Panc1 (cell line): Measurements from ENCODE around the gene ITGB4. TPM values are rescaled to one million over a fixed set of nuclear protein-coding genes. Genes with fewer than 3 reads are reported as not detected.

ENCODE experiments used
- ATAC-seq: fragments of 200-7000 bp; cut with Tn5 transposase; 2 replicates; pipeline ENCODE4 v1.9.1; 2020; ENCODE audit warnings: mild to moderate bottlenecking, moderate library complexity
- BruUV-seq: library from RNA; stranded (reverse); fragments of 400-500 nt; replicated peaks from 2 replicates; lab custom pipeline; 2021; lab: Mats Ljungman, UMichigan
- CTCF ChIA-PET: fragments of 300-600 bp; sonication (Branson Sonifier 250); formaldehyde crosslinking; loops from one replicate; lab custom pipeline; 2022; ENCODE audit warnings: antibody characterized with exemption; lab: Charles Lee
- POLR2A ChIA-PET: fragments of 300-600 bp; sonication (Branson Sonifier 250); formaldehyde crosslinking; loops from one replicate; lab custom pipeline; 2022; ENCODE audit warnings: antibody characterized with exemption; lab: Charles Lee
- DNase-seq: peaks from one replicate; pipeline ENCODE4 v3.0.0-alpha.2; 2010; ENCODE audit warnings: low read depth, low spot score
- H3K27ac ChIP-seq: 2 replicates; pipeline ENCODE4 v1.5.1; 2011; ENCODE audit warnings: mild to moderate bottlenecking, low read length, inconsistent platforms
- H3K27me3 ChIP-seq: fragments of 200-500 bp; sonication (Bioruptor generic); 2 replicates; pipeline ENCODE4 v1.6.0; 2014; ENCODE audit warnings: low read length, inconsistent platforms; ENCODE audit not compliant: control insufficient read depth, insufficient read depth
- H3K36me3 ChIP-seq: fragments of 200-500 bp; sonication (Bioruptor generic); 2 replicates; pipeline ENCODE4 v1.5.1; 2014; ENCODE audit warnings: inconsistent platforms, mild to moderate bottlenecking, low read length, moderate library complexity; ENCODE audit not compliant: control insufficient read depth, insufficient read depth
- H3K4me1 ChIP-seq: 2 replicates; pipeline ENCODE4 v1.5.1; 2011; ENCODE audit warnings: inconsistent platforms, mild to moderate bottlenecking, low read length, moderate library complexity; ENCODE audit not compliant: control insufficient read depth, insufficient read depth
- H3K4me3 ChIP-seq, 2 experiments: 2 replicates each; pipeline ENCODE4 v1.5.1; 2011 to 2012; ENCODE audit warnings: low read depth in 2 of 2, low read length in 2 of 2, mild to moderate bottlenecking in 2 of 2, inconsistent platforms in 1 of 2, moderate library complexity in 1 of 2
- H3K9me3 ChIP-seq: fragments of 200-500 bp; sonication (Bioruptor generic); 2 replicates; pipeline ENCODE4 v1.5.1; 2014; ENCODE audit warnings: low read depth, mild to moderate bottlenecking, inconsistent platforms, low read length, moderate library complexity; ENCODE audit not compliant: control insufficient read depth, insufficient read depth
- CTCF ChIP-seq: fragments of 450-650 bp; IDR thresholded peaks from 2 replicates; pipeline ENCODE4 v1.5.1; 2017; ENCODE audit warnings: mild to moderate bottlenecking
- POLR2AphosphoS5 ChIP-seq: IDR thresholded peaks from 2 replicates; pipeline ENCODE4 v1.6.1; 2012; ENCODE audit warnings: mild to moderate bottlenecking, low read depth, low read length, moderate library complexity
- REST ChIP-seq, 2 experiments: IDR thresholded peaks; 2 replicates each; pipeline ENCODE4 v1.6.1; 2011 to 2012; ENCODE audit warnings: low read depth in 2 of 2, control low read depth in 1 of 2, low read length in 1 of 2, mild to moderate bottlenecking in 1 of 2, moderate library complexity in 1 of 2; ENCODE audit not compliant: insufficient read depth in 1 of 2
- SIN3A ChIP-seq: IDR thresholded peaks from 2 replicates; pipeline ENCODE4 v1.6.1; 2012; ENCODE audit warnings: low read depth, mild to moderate bottlenecking, low read length, moderate library complexity, borderline replicate concordance; ENCODE audit not compliant: insufficient read depth
- TCF7L2 ChIP-seq: IDR thresholded peaks from 2 replicates; pipeline ENCODE4 v1.6.1; 2011; ENCODE audit warnings: mild to moderate bottlenecking, low read depth, low read length, inconsistent platforms
- in situ Hi-C: cut with HindIII; loops from 2 replicates; pipeline ENCODE4 v1.10.0; 2016; ENCODE audit warnings: low sequenced_read_pairs, low pct_unique_long_range_greater_than_20kb
- intact Hi-C: fragments of 100-400 bp; cut with micrococcal nuclease; formaldehyde crosslinking; loops from one replicate; pipeline ENCODE4 v1.10.0; 2022; ENCODE audit not compliant: unreplicated experiment
- total RNA-seq: library from RNA; stranded (reverse); gene quantifications from one replicate; pipeline ENCODE4 v1.2.1, GENCODE V29; 2021; ENCODE audit not compliant: unreplicated experiment

The ITGB4 gene
- total RNA-seq, 1 experiment from 2014 or later: 100 TPM

- no peaks in the 10 kb centered on the region for H3K9me3 ChIP-seq
- in situ Hi-C loops: no loop called here
- ChIA-PET POLR2A (interaction anchor here (0.5 to 1.9 kb wide), 4 partner anchors 10 to 37 kb away, joined by 5 to 16 read pairs (median 6); no protein-coding TSS in a partner anchor), CTCF (interaction anchor here (0.6 to 2.1 kb wide), 8 partner anchors 8 to 132 kb away, joined by 3 to 10 read pairs (median 4); a partner anchor contains a TSS)
- DNase-seq (no peak), ATAC-seq (peak; percentile 93)
- intact Hi-C loops: no loop called here
- no TSS peak for BruUV-seq
- peaks cover 6% of the 10 kb centered on the region for H3K4me1 ChIP-seq
- no peaks in the 10 kb centered on the region for H3K27me3 ChIP-seq
- TF ChIP-seq CTCF (peak; percentile 83), POLR2AphosphoS5 (no peak), SIN3A (peak; percentile 72), REST (IDR thresholded peaks at IDR 0.05; ENCODE audit: insufficient read depth in 1 of 2, low read depth in 2 of 2, low read length in 1 of 2) (no peak), TCF7L2 (no peak)
- no peaks in the 10 kb centered on the region for H3K36me3 ChIP-seq
- H3K27ac ChIP-seq: peak within 1 kb of the TSS; percentile 79
- peak within 1 kb of the TSS; percentile 51 to 65 for H3K4me3 ChIP-seq
Observed at GRCh38 chr17:75764711-75765421, 43.6 kb downstream of the ITGB4 start, which contains the start of gene GALK1. Gene GALK1, minus strand, starts transcription at chr17:75765192. Its CDS starts 56 bp downstream, at chr17:75765136.

GRCh38 chr17:75765981-75766380, 44.7 kb downstream of the ITGB4 start:
- BruUV-seq: no TSS peak

More at GRCh38 chr17:75765981-75766380, 44.7 kb downstream of the ITGB4 start:
- Histone ChIP-seq H3K9me3 (no peaks in the 10 kb centered on the region), H3K27me3 (no peaks in the 10 kb centered on the region), H3K27ac (no peak overlapping the region), H3K4me3 (no peak overlapping the region), H3K36me3 (no peaks in the 10 kb centered on the region), H3K4me1 (peaks cover 6% of the 10 kb centered on the region)
- DNase-seq (no peak), ATAC-seq (no peak)
- ChIA-PET POLR2A (interaction anchor here (1.0 to 1.9 kb wide), 2 partner anchors 9 to 14 kb away, joined by 5 read pairs; no protein-coding TSS in a partner anchor), CTCF (interaction anchor here (1.2 kb wide), 1 partner anchor 18 kb away, joined by 3 read pairs; no protein-coding TSS in a partner anchor)
- intact Hi-C loops: no loop called here
- no peak for TF ChIP-seq TCF7L2
- TF ChIP-seq POLR2AphosphoS5: no peak
- no peak for TF ChIP-seq SIN3A
- no peak for TF ChIP-seq CTCF
- TF ChIP-seq REST (IDR thresholded peaks at IDR 0.05; ENCODE audit: insufficient read depth in 1 of 2, low read depth in 2 of 2, low read length in 1 of 2): no peak
- in situ Hi-C loops: no loop called here
